Measurements from ENCODE around the gene TMSB4X.
A peak's percentile ranks its signal among the peaks of the same experiment; 100 is the strongest.
"Not testable (repeated sequence)": the region's sequence is repeated elsewhere in the genome, so short reads cannot be mapped to it uniquely, and the experiment has no call there.

The TMSB4X gene

DNA sequence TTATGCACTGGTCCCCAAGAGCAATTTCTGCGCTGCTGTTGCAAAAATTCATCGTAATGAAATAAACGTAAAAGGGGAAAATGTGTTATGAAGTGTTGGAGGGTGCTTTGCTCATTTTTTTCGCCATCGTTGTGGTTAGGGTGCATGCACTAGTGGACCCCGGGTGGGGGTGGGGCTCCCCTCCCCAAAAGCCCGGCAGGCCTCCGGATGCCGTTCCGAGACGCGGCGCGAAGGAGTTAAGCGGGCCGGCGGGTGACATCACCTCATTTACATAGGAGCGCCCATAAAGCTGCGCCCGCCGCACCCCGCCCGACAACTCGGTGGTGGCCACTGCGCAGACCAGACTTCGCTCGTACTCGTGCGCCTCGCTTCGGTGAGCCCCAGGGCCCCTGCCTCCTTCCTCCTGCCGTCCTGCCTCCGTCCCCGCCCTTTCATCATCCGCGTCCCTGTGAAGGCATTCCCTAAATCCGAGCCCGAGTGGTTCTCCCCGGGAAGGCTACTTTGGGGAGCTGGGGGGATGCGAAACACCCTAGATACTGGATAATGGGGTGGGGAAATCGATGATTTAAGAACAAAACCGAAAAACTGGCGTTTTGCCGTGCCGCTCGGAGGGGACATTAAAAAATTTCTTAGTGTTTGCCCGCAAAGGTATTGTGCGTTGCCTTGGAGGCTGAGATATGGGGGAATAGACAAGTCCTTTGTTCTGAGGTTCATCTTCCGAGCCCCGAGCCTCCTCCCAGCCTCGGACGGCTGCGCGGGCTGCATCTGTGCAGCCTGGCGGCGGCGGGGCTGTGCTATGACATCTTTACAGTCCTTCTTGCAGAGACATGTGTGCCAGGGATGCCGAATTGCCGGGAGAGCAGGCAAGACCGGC is at the start of gene TMSB4X:
Gene TMSB4X (plus strand): TSS at position 315 of the 874 bp plus-strand sequence.
- DNase-seq (ENCODE audit: low read depth) = peak; percentile 61

DNA sequence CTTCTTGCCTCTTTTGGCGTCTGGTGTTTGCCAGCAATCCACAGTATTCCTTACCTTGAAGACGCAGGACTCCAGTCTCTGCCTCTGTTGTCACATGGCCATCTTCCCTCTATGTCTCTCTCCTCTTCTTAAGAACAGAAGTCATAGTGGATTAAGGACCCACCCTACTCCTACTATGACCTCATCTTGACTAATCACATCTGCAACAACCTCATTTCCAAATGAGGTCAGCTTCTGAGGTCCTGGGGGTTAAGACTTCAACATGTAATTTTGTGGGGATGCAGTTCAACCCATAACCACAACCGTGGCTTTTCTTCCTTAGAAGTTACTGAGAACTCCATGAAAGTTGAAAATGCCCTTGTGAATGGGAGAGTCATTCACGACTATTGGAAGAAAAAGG is 45.2 kb upstream of the TMSB4X start:
- DNase-seq (ENCODE audit: low read depth) = peak; percentile 48

- DNase-seq (ENCODE audit: low read depth) = no peak
Measured at GRCh38 chrX:12930150-12930549, 44.8 kb upstream of the TMSB4X start.

DNA sequence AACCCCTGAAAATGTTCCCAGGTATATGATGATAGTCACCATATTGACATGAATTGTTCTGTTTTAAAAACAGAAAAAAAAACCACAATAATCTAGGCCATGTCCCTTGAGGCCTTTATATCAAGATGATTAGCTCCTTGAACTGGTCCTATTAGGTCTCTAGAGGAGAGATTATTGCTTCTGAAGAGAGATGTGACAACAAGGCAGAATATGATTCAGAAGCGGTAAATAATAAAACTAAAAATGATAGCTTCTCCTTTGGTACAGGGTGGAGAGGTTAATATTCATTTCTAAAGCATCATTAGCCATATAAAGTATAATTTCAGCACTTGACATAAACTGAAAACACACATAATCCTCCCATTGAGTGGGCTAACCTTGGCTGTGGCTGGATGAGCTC is 42.7 kb upstream of the TMSB4X start:
- DNase-seq (ENCODE audit: low read depth) = no peak

- DNase-seq (ENCODE audit: low read depth) = no peak
Measured at GRCh38 chrX:12934850-12935249, 40.1 kb upstream of the TMSB4X start.

DNA sequence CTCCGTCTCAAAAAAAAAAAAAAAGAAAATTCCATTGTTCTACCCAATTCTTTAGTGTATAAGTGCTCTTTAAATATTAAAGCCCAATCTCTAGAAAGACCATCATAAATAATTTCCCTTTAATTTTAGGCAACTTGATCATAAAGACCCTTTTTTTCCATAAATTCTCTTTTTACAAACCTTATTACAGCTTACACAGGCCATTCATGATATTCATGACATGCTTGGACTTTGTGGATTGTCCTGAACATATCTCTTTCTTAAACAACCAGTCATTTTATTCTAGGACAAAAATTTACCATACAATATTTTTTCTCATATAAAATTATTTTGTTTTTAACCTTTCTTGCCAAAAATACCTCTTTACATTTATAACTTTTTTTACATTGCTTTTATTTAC is 38.0 kb upstream of the TMSB4X start:
- DNase-seq (ENCODE audit: low read depth) = no peak

- not testable (repeated sequence) for DNase-seq (ENCODE audit: low read depth)
Measured at GRCh38 chrX:12940471-12940870, 34.4 kb upstream of the TMSB4X start.

- not testable (repeated sequence) for DNase-seq (ENCODE audit: low read depth)
Measured at GRCh38 chrX:12943592-12943991, 31.3 kb upstream of the TMSB4X start.

DNA sequence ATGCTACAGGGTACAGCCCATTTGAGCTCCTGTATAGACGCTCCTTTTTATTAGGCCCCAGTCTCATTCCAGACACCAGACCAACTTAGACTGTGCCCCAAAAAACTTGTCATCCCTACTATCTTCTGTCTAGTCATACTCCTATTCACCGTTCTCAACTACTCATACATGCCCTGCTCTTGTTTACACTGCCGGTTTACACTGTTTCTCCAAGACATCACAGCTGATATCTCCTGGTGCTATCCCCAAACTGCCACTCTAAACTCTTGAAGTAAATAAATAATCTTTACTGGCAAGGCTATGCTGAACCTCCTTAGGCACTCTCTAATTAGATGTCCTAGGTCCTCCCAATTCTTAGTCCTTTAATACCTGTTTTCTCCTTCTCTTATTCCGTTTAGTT is 30.5 kb upstream of the TMSB4X start:
- DNase-seq (ENCODE audit: low read depth) = not testable (repeated sequence)

DNA sequence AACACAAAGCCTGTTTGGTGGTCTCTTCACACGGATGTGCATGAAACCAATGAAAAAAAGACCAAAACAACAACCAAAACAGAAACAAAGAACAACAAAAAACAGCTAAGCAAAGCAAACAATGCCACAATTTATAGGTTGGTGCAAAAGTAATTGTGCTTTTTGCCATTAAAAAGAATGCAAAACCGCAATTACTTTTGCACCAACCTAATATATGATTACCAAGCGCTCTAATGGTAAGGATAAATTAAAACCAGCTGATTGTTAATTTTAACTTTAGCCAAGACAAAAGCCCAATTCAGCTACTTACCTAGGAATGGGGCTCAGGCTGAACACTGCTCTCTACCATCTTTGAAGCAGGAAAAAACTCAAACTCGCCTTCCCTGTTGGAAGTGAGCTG is 29.4 kb upstream of the TMSB4X start:
- no peak for DNase-seq (ENCODE audit: low read depth)

GRCh38 chrX:12946406-12946805 is 28.5 kb upstream of the TMSB4X start:
- DNase-seq (ENCODE audit: low read depth) = no peak

GRCh38 chrX:12946838-12947544 is 27.9 kb upstream of the TMSB4X start:
- peak; percentile 65 for DNase-seq (ENCODE audit: low read depth)

DNA sequence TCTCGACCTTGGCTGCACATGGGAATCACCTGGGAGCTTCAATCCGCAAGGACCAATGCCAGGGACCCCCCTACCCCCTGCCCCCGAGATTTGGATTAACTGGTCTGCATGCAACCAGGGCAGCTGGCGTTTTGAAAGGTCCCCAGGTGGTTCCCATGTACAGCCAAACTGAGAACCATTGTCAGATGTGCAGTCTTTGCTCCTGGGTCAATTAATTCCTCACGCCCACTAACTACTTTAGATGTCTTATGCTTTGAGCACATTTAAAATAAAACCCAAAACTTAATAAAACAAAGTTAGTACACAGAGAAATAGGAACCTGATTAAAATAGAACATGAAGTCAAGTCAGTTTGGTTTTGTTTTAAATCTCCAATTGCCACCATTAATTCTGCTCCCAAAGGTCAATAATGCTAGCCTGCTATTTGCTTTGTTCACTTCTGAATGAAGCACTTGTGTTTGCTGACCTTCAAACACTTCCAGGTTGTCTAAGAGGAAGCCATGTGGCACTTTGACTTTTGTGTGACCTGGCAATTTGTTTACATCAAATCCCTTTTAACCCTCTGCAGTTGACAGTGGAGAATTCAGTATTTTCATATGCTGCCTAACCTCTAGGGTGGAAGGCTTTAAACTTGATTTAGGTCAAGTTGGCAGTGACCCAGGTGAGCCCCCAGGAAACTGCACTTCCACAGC is 27.2 kb upstream of the TMSB4X start:
- DNase-seq (ENCODE audit: low read depth) = no peak

GRCh38 chrX:12948495-12948894 is 26.4 kb upstream of the TMSB4X start:
- DNase-seq (ENCODE audit: low read depth) = no peak

- peak; percentile 47 for DNase-seq (ENCODE audit: low read depth)
Measured at GRCh38 chrX:12949205-12949926, 25.5 kb upstream of the TMSB4X start.

DNA sequence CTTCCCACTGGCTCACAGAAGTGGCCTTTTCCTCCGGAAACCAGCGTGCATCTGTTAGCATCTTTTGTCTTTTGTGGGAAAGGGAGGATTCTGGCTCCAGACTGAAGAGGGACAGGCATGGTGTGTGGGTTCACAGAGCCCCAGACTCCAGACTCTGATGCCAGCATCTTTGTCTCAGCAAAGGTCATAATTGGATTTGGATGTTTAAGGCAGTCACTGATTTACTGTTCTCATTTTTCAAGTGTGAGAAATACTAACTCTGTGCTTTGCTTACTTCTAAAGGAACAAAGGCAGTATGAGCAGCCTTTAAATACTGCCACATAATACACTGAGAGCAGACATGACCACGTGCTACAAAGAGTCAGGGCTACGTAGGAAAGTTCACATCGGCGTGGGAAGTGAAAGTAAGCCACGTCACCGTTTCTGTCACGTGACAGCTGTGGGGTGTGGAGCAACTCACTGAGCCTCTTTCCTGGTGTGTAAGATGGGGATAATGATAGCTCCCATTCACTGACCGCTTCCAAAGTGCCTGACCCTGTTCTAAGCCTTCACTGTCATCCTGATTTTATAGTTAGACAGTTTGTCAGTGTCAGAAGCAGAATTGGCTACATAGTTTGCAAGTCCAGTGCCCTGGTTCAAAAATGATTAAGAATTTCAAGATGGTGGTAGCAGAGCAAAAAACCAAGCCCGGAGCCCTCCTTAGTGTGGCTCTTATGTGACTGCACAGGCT is 24.8 kb upstream of the TMSB4X start:
- DNase-seq (ENCODE audit: low read depth) = peak; percentile 90

- no peak for DNase-seq (ENCODE audit: low read depth)
Measured at GRCh38 chrX:12950851-12951594, 23.9 kb upstream of the TMSB4X start.

GRCh38 chrX:12951595-12951975 is 23.3 kb upstream of the TMSB4X start:
- DNase-seq (ENCODE audit: low read depth) = no peak

DNA sequence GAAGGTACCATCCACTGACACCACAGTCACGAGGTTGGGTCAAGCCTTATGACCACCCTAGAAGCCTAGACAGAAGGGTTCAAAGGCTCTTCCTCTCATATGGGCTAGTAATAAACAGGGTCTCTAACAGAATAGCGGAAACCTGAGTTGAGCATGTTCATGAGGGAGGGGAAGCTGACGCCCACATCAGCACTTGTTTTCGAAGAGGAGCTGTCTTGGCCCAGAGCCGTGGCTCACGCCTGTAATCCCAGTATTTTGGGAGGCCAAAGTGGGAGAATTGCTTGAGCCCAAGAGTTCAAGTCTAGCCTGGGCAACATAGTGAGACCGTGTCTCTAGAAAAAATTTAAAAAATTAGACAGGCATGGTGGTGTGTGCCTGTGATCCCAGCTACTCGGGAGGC is 21.5 kb upstream of the TMSB4X start:
- no peak for DNase-seq (ENCODE audit: low read depth)

DNA sequence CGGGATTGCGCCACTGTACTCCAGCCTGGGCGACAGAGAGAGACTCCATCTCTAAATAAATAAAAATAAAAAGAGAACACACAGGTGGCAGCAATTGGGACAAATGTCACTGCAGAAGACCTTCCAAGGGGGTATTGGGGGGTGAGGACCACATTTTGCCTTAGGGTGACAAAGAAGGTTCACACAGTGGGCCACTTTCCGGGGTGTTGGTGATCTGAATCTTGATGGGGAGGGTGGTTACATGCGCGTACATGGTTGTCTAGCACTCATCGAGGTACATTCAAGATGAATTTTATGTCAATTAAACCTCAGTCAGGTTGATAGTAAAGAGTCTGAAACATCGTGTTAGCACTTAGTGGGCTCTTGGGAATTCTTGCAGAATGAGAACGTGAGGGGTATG is 20.5 kb upstream of the TMSB4X start:
- DNase-seq (ENCODE audit: low read depth) = no peak

GRCh38 chrX:12954981-12955380 is 19.9 kb upstream of the TMSB4X start:
- no peak for DNase-seq (ENCODE audit: low read depth)
